ENCODE data around the gene ZNF516.
A peak's percentile ranks its signal among the peaks of the same experiment; 100 is the strongest.

ZNF516 gene

GRCh38 chr18:76361219-76361618 is 133.8 kb downstream of the ZNF516 start:
- no peak for DNase-seq

DNA sequence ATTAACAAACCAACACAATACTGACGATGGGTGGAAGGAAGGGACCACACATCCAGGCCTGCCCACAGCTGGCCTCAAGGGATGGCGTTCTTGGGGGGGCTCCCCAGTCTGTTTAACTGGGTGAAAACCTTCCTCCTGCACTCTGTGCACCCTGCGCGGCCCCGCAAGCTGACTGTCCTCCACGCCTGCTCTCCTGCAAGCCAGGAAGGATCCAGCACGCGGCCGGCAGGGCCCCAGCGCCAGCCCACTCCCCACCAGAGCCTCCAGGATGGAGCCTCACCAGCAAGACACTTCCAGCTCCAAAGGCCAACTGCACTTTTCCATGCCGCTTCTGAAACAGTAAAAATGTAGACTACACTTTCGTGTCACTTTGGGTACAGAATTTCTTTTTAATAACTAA is 135.1 kb downstream of the ZNF516 start:
- DNase-seq, result no peak

DNA sequence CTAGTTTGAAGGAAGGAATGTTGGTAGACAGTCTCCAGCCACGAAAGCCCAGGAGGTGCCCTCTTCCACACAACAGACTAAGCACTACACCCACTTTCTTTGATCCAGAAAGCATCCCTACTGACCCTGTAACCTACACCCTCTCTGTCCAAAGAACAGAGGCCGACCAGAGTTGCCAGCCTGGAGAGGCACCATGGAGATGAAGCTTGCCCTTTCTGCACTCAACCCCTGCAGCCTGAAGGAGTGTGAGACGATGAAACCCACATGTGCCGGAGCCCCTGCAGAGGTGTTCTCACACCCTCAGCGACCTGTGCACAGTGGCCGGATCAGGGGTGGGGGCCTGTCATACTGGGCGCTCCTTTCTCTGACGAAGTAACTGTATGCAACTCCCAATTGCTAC is 136.3 kb downstream of the ZNF516 start:
- DNase-seq, result no peak

GRCh38 chr18:76357585-76358260 is 137.3 kb downstream of the ZNF516 start:
- DNase-seq, result no peak

DNA sequence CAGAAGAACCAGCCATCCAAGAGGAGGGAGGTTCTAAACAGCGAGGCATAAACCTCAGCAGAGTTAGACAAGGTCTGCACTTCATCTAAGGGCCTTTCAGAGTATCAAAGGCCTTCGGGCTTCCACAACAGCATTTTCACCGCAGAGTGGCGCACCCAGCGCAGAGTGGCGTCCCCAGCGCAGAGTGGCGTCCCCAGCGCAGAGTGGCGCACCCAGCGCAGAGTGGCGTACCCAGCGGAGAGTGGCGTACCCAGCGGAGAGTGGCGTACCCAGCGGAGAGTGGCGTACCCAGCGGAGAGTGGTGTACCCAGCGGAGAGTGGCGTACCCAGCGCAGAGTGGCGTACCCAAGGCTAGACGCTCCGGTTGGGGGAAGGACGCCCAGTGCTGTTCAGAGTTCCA is 137.9 kb downstream of the ZNF516 start:
- no peak for DNase-seq

DNA sequence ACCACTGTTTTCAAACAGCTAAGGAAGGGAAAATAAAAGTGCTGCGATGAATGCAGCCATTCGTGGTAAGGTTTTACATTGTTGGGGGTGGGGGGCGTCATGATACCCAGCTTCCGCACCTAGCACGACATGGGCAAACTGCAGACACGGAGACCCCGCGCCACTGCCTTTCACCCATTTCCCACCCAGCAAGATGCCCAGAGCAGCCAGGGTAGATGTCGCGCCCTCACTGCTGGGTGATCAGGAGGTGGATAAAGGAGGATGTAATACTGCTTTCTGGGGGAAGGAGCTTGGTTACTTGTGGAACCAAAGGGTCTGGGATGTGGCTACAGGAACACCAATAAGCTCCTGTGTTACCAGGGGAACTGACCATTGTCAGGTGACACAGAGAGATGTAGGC is 138.4 kb downstream of the ZNF516 start:
- DNase-seq, result no peak

DNA sequence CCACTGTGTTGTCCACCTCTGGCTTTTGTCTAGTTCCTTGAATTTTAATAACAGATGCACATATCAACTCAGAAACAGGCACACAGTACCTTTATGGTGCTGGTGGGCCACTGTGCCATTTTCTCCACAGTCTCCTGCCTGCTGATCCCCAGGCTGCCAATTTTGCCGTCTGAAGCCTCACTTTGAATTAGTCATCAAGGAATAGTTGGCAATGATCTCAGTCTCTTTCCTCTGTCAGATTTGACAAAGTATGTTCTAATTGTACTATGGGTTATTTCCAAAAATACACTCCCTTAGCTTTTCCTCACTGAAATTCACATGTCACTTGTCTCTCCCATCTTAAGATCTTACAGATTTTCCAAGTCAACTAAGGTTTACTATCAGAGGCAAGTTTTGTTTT is 140.7 kb downstream of the ZNF516 start:
- DNase-seq, result no peak

DNA sequence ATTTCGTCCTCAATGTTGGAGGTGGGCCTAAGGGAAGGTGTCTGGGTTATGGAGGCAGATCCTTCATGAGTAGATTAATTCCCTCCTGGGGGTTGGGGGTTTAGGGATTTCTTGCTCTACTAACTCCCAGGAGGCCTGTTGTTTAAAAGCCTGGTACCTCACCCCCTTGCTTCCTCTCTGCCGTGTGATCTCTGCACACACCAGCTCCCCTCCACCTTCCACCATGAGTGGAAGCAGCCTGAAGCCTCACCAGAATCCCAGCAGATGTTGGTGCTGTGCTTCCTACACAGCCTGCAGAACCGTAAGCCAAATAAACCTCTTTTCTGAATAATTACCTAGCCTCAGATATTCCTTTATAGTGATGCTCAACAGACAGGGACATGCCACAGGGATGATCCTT is 141.5 kb downstream of the ZNF516 start:
- DNase-seq, result no peak

GRCh38 chr18:76353046-76353445 is 142.0 kb downstream of the ZNF516 start:
- DNase-seq, result no peak

DNA sequence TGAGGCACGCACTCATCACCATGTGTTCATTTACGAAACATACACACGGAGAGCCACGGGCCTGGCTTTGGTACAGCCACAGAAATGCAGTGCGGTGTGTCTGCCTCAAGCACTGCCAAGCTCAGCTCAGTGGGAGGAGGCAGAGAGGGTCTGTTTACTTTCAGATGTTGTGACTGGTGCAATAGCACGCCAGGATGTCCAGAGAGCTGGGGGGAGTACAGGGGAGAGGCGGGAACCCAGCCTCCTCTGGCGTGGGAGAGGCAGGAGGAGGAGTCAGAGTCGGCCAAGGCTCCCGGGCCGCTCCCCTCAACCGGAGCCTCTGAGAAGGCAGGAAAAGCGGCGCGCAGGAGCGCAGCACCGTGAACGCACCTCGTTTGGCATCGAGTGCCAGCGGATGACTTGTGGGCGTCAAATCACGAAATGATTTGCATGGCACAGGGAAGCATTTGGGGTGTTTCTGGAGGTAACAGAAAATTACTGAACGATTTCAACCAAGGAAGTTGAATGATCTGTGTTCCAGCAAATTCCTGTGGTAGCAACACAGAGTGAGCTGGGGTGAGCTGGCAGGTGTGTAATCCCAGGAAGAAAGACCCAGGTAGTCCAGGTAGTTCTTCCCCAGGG is 143.0 kb downstream of the ZNF516 start:
- no peak for DNase-seq

DNA sequence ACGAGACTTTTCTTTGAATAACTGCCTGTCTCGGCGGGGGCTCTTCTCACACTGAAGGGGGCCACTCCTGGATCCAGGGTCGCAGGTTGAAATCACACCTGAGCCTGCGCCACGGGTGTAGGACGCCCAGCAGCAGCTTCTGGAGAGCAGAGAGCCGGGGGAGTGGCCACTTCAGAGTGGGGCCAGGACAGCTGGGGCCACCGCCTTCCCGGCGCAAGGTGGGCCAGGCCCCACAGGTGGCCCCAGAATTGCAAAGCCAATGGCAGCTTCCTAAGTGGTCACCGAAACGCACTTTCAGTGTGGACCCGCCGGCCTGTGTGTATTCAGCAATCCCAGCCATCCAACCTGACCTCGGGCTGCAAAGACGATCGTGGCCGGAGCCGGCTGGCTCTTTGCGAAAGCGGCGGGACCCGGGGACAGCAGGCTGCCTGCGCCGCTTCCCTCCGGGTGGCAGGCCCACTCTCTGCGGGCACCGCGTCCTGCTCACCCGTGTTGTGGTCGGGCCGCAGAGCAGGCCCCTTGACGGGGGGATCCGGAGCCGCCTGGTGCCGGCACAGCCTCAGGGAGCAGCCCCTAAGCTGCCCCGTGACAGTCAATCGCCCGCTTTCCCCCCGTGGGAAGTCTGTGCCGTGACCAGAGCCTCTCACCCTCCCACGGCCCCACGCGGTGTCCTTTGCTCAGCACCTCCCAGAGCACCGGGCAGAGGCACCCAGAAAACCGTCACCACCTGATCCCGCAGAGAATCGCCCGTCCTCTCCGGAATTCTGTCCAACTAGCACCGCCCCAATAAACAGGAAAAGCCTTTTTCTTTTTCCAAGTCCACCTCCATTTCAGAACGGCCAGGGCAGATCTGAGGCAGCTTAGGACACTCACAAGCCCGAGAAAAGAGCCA is 144.7 kb downstream of the ZNF516 start:
- no peak for DNase-seq

GRCh38 chr18:76349067-76349715 is 145.9 kb downstream of the ZNF516 start:
- peak; percentile 67 for DNase-seq

GRCh38 chr18:76348267-76349066 is 146.6 kb downstream of the ZNF516 start:
- no peak for DNase-seq

GRCh38 chr18:76347341-76347740 is 147.7 kb downstream of the ZNF516 start:
- DNase-seq, result no peak

- no peak for DNase-seq
Observed at GRCh38 chr18:76346490-76347130, 148.4 kb downstream of the ZNF516 start.

DNA sequence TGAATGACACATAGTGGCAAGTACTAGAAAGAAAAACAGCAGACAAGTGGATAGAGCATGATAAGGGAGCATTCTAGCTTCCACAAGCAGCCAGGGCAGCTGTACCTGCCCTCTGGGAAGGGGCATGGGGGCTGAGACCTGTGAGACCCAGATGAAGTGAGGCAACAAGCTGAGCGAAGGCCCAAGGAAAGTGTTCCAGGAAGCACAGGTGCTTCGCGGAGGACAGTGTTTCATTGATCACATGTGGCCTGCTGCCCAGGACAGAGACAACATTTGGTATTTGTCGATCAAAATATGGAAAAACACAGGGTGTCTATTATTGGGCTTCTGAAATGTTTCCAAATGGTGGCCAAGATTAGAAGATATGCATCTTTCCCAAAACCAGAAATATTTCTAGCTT is 149.1 kb downstream of the ZNF516 start:
- DNase-seq, result no peak

- DNase-seq, result no peak
Observed at GRCh38 chr18:76343938-76344569, 151.0 kb downstream of the ZNF516 start.

- DNase-seq, result no peak
Observed at GRCh38 chr18:76340410-76340809, 154.6 kb downstream of the ZNF516 start.

- DNase-seq, result no peak
Observed at GRCh38 chr18:76339246-76339620, 155.8 kb downstream of the ZNF516 start.

DNA sequence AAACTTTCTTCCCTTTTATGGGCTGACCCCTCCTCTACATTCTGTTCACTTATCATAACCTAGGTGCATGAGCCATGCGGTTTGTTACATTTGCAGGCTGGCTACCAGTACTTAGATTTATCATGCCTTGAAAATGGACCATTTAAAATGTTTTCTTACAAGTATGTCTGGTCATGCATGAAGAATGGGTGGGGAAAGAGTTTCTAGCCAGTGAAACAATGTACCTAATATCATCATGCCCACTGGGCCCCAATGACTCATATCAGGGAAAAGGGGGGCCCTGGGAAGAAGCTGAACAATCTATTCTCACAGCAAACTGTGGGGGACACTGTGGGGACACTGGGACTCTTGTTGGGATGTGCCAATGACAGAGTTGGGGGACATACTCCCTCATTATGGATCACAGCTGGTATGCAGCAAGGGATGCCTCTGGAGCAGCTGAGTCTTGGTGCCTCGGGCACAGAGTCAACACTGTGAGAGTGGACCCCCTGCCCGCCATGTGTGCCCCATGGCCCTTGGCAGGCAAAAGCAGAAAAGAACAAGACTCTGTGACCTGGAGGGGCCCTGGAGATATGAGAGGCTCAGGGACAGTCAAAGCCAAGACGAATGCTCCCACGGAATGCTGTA is 156.3 kb downstream of the ZNF516 start:
- no peak for DNase-seq

DNA sequence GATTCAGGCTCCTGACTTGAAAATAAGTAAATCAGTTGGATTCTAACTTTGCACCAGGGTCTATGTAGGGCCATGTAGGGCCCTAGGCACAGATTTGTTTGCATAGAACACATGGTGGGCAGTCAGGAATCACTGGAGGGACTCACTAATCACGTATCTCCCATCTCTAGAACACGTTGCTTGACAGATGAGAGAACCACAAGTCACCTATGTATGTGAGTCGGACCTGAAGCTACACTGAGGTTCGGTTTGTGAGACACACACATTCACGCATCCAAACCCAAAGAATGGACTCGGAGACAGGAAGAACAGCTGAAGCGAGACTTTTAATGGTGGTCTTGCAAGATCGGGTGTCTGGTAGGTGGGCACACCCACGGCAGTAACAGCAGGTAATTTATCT is 157.0 kb downstream of the ZNF516 start:
- no peak for DNase-seq

All from CD4-positive, alpha-beta T cell treated with Interleukin-6 for 4 hours (primary cell).